Smooth muscle cell (in vitro differentiated cells): ENCODE results near the gene MYO15B. TPM values are rescaled to one million over a fixed set of nuclear protein-coding genes. Genes with fewer than 3 reads are reported as not detected.

Source experiments
- DNase-seq: peaks from one replicate; lab custom pipeline; 2025; ENCODE audit not compliant: unreplicated experiment; lab: John Stamatoyannopoulos, UW
- H2AFZ ChIP-seq: fragments of 200-600 bp; sonication (generic); 2 replicates; pipeline ENCODE4 v1.6.0; 2016; ENCODE audit warnings: antibody characterized with exemption, low read depth, mild to moderate bottlenecking
- H3F3A ChIP-seq: fragments of 200-600 bp; sonication (generic); 2 replicates; pipeline ENCODE4 v1.6.0; 2017; ENCODE audit warnings: antibody characterized with exemption, low read depth
- H3K27ac ChIP-seq: fragments of 200-600 bp; sonication (generic); 2 replicates; pipeline ENCODE4 v1.5.1; 2016; ENCODE audit warnings: low read depth, mild to moderate bottlenecking
- H3K27me3 ChIP-seq: fragments of 200-600 bp; sonication (generic); 2 replicates; pipeline ENCODE4 v1.6.1; 2016; ENCODE audit warnings: low read depth, mild to moderate bottlenecking
- H3K36me3 ChIP-seq: fragments of 200-600 bp; sonication (generic); 2 replicates; pipeline ENCODE4 v1.5.1; 2016; ENCODE audit warnings: low read depth
- H3K4me1 ChIP-seq: fragments of 200-600 bp; sonication (generic); 2 replicates; pipeline ENCODE4 v1.5.1; 2016; ENCODE audit warnings: low read depth
- H3K4me2 ChIP-seq: fragments of 200-600 bp; sonication (generic); 2 replicates; pipeline ENCODE4 v1.6.0; 2016; ENCODE audit warnings: mild to moderate bottlenecking
- H3K4me3 ChIP-seq: fragments of 200-600 bp; sonication (generic); 2 replicates; pipeline ENCODE4 v1.5.1; 2016; ENCODE audit warnings: mild to moderate bottlenecking
- H3K79me2 ChIP-seq: fragments of 200-600 bp; sonication (generic); 2 replicates; pipeline ENCODE4 v1.6.0; 2016; ENCODE audit warnings: low read depth, mild to moderate bottlenecking
- H3K9ac ChIP-seq: fragments of 200-600 bp; sonication (generic); 2 replicates; pipeline ENCODE4 v1.6.0; 2016; ENCODE audit warnings: low read depth
- H3K9me3 ChIP-seq: fragments of 200-600 bp; sonication (generic); replicated peaks from 2 replicates; pipeline ENCODE4 v1.5.1; 2016; ENCODE audit warnings: low read depth
- H4K20me1 ChIP-seq: fragments of 200-600 bp; sonication (generic); 2 replicates; pipeline ENCODE4 v1.6.0; 2016; ENCODE audit warnings: low read depth
- CTCF ChIP-seq: fragments of 200-600 bp; sonication (generic); IDR thresholded peaks from 2 replicates; pipeline ENCODE4 v1.5.1; 2017; ENCODE audit warnings: borderline replicate concordance, mild to moderate bottlenecking, antibody characterized with exemption; ENCODE audit not compliant: insufficient read depth, poor library complexity, severe bottlenecking
- WGBS: methylation state at CpG from one replicate; pipeline ENCODE4 v1.1.7; 2016; ENCODE audit warnings: low lambda C conversion rate; 5-methylcytosine and 5-hydroxymethylcytosine counted together
- polyA plus RNA-seq: library from polyadenylated mRNA; unstranded; fragments of >200 nt; fragmentation: Nextera tagmentation; extraction: Ambion mirVana; gene quantifications from 2 replicates; pipeline ENCODE4 v1.2.1, GENCODE V29; 2016
- total RNA-seq: library from RNA; depleted of rRNA; stranded (reverse); fragments of >200 nt; gene quantifications from 2 replicates; pipeline ENCODE4 v1.2.3, GENCODE V29; 2014

The MYO15B gene
- total and polyA plus RNA-seq, 2 experiments from 2014 or later: 14.7 to 17.5 TPM

GRCh38 chr17:75590314-75590761, 2.7 kb downstream of the MYO15B start:
- no peaks in the 10 kb centered on the region for H3K9me3 ChIP-seq
- no peak overlapping the region for H3K27ac ChIP-seq
- H3K36me3 ChIP-seq: no peaks in the 10 kb centered on the region
- H3K4me2 ChIP-seq: no peak overlapping the region
- 96% methylated on average over 8 of the region's 8 CpGs for WGBS
- H3K27me3 ChIP-seq: no peaks in the 10 kb centered on the region
- H2AFZ ChIP-seq: no peak overlapping the region
- H3K9ac ChIP-seq: no peak overlapping the region
- H3K4me3 ChIP-seq: no peak overlapping the region
- no peak for DNase-seq
- no peaks in the 10 kb centered on the region for H4K20me1 ChIP-seq
- no peaks in the 10 kb centered on the region for H3K79me2 ChIP-seq
- H3F3A ChIP-seq: peaks cover 5% of the 10 kb centered on the region
- H3K4me1 ChIP-seq: no peaks in the 10 kb centered on the region
- TF ChIP-seq CTCF: no peak

- no peaks in the 10 kb centered on the region for H3K27me3 ChIP-seq
- 95% methylated on average over 12 of the region's 12 CpGs for WGBS
These were observed 3.5 kb downstream of the MYO15B start for GRCh38 chr17:75590849-75591721.

GRCh38 chr17:75591722-75592302, 4.2 kb downstream of the MYO15B start:
- H3K4me2 ChIP-seq: no peak overlapping the region
- H3F3A ChIP-seq: peaks cover 5% of the 10 kb centered on the region
- H2AFZ ChIP-seq: no peak overlapping the region
- no peaks in the 10 kb centered on the region for H3K36me3 ChIP-seq
- H3K27me3 ChIP-seq: no peaks in the 10 kb centered on the region
- no peaks in the 10 kb centered on the region for H3K9me3 ChIP-seq
- H3K4me1 ChIP-seq: no peaks in the 10 kb centered on the region
- 94% methylated on average over 7 of the region's 7 CpGs for WGBS
- no peak overlapping the region for H3K9ac ChIP-seq
- no peak overlapping the region for H3K27ac ChIP-seq
- no peaks in the 10 kb centered on the region for H3K79me2 ChIP-seq
- H4K20me1 ChIP-seq: no peaks in the 10 kb centered on the region
- no peak overlapping the region for H3K4me3 ChIP-seq
- TF ChIP-seq CTCF: no peak
- DNase-seq: no peak

More at GRCh38 chr17:75590849-75591721, 3.5 kb downstream of the MYO15B start:
- Histone ChIP-seq H2AFZ (no peak overlapping the region), H3K9ac (no peak overlapping the region), H3K4me3 (no peak overlapping the region), H4K20me1 (no peaks in the 10 kb centered on the region), H3K36me3 (no peaks in the 10 kb centered on the region), H3K4me2 (no peak overlapping the region), H3K4me1 (no peaks in the 10 kb centered on the region), H3F3A (peaks cover 5% of the 10 kb centered on the region), H3K79me2 (no peaks in the 10 kb centered on the region), H3K9me3 (no peaks in the 10 kb centered on the region), H3K27ac (no peak overlapping the region)
- no peak for DNase-seq
- no peak for TF ChIP-seq CTCF
